Epithelial cell of proximal tubule (primary cell): ENCODE measurements around the gene SDHAF4. TPM values are rescaled to one million over a fixed set of nuclear protein-coding genes. Genes with fewer than 3 reads are reported as not detected.
A peak's percentile ranks its signal among the peaks of the same experiment; 100 is the strongest.

Experiments used
- DNase-seq: peaks from one replicate; pipeline ENCODE4 v3.0.0-alpha.2; 2011; ENCODE audit warnings: low read depth
- H3K4me3 ChIP-seq: 2 replicates; pipeline ENCODE4 v1.5.1; 2011; ENCODE audit warnings: low read depth, mild to moderate bottlenecking, low read length
- CTCF ChIP-seq: conservative IDR thresholded peaks from 2 replicates; pipeline ENCODE4 v1.5.1; 2012; ENCODE audit warnings: low read depth, mild to moderate bottlenecking, low read length
- total RNA-seq: library from RNA; depleted of rRNA; stranded (reverse); fragments of >200 nt; gene quantifications from 2 replicates; pipeline ENCODE4 v1.2.3, GENCODE V29; 2015

SDHAF4 gene
- total RNA-seq = 13.7 and 15.0 TPM in 2 replicates

GRCh38 chr6:70566751-70567382 lies at the start of gene SDHAF4:
Gene SDHAF4 (plus strand): TSS chr6:70566930. CDS start chr6:70566941, 11 bp downstream.
- no peak for DNase-seq
- peak within 1 kb of the TSS; percentile 99 for H3K4me3 ChIP-seq
- TF ChIP-seq CTCF = peak; percentile 13

- no peak for DNase-seq
- TF ChIP-seq CTCF = no peak
Measured at GRCh38 chr6:70518723-70519122, 48.0 kb upstream of the SDHAF4 start.

GRCh38 chr6:70520575-70520974 lies 46.2 kb upstream of the SDHAF4 start:
- no peak for DNase-seq
- no peak overlapping the region for H3K4me3 ChIP-seq
- TF ChIP-seq CTCF = peak; percentile 50

More at GRCh38 chr6:70518723-70519122, 48.0 kb upstream of the SDHAF4 start:
- H3K4me3 ChIP-seq = no peak overlapping the region

GRCh38 chr6:70524721-70525286 lies 41.9 kb upstream of the SDHAF4 start:
- no peak overlapping the region for H3K4me3 ChIP-seq
- TF ChIP-seq CTCF = no peak
- no peak for DNase-seq

GRCh38 chr6:70527071-70527737 lies 39.5 kb upstream of the SDHAF4 start:
- no peak overlapping the region for H3K4me3 ChIP-seq
- no peak for TF ChIP-seq CTCF
- DNase-seq = no peak

GRCh38 chr6:70530023-70530422 lies 36.7 kb upstream of the SDHAF4 start:
- TF ChIP-seq CTCF = no peak
- no peak overlapping the region for H3K4me3 ChIP-seq
- DNase-seq = no peak
